K562 (cell line): ENCODE measurements around the gene WNK2. TPM values are rescaled to one million over a fixed set of nuclear protein-coding genes. Genes with fewer than 3 reads are reported as not detected.

Experiments used
- ATAC-seq: fragments of 200-7000 bp; cut with Tn5 transposase; 3 replicates; pipeline ENCODE4 v1.9.1; 2020; ENCODE audit warnings: moderate library complexity
- BruUV-seq: library from RNA; stranded (reverse); fragments of 400-500 nt; replicated peaks from 2 replicates; lab custom pipeline; 2021; lab: Mats Ljungman, UMichigan
- CTCF ChIA-PET: fragments of 300-600 bp; formaldehyde crosslinking; extraction: SDS; loops from one replicate; lab custom pipeline; 2021; ENCODE audit warnings: low intra/inter-chr PET ratio; lab: Yijun Ruan, JAX
- POLR2A ChIA-PET: fragments of 300-600, 350-650 bp; sonication (Branson Sonifier 250); formaldehyde crosslinking; extraction: SDS; loops from one replicate; lab custom pipeline; 2021; ENCODE audit warnings: antibody characterized with exemption, inconsistent platforms; lab: Yijun Ruan, JAX
- DNase-seq, 4 experiments: peaks; one replicate each; pipeline versions ENCODE4 v3.0.0 to v3.0.0-alpha.2; 2011 to 2018; ENCODE audit warnings: low spot score in 3 of 4, mixed read lengths in 3 of 4; ENCODE audit errors: extremely low read depth in 1 of 4
- FAIRE-seq: peaks from 2 replicates; lab custom pipeline; 2011; peaks lifted over from hg19 to GRCh38; lab: Jason Lieb, UNC
- H2AFZ ChIP-seq: 2 replicates; pipeline ENCODE4 v1.6.0; 2011; ENCODE audit warnings: low read depth, low read length, control low read depth, inconsistent platforms
- H3K27ac ChIP-seq: fragments of 200-600 bp; 3 replicates; pipeline ENCODE4 v1.8.0; 2011; ENCODE audit warnings: low read depth, mild to moderate bottlenecking, control low read depth, inconsistent platforms, low read length, moderate library complexity, mixed read lengths; ENCODE audit errors: extremely low read depth
- H3K27me3 ChIP-seq, 2 experiments: fragments of 300-600 bp in 1 of 2; 2 replicates in 1 of 2; 3 replicates in 1 of 2; pipeline versions ENCODE4 v1.6.0 to v1.8.0; 2011; ENCODE audit warnings: inconsistent platforms in 2 of 2, low read length in 2 of 2, mild to moderate bottlenecking in 1 of 2, mixed read lengths in 1 of 2, moderate library complexity in 1 of 2; ENCODE audit not compliant: control insufficient read depth in 2 of 2, insufficient read depth in 2 of 2
- H3K36me3 ChIP-seq: fragments of 300-600 bp; 3 replicates; pipeline ENCODE4 v1.8.0; 2011; ENCODE audit warnings: mild to moderate bottlenecking, low read length, inconsistent platforms; ENCODE audit not compliant: control insufficient read depth, insufficient read depth
- H3K4me1 ChIP-seq, 2 experiments: fragments of 200-600 bp in 1 of 2; replicated peaks in 1 of 2; 2 replicates in 1 of 2; 3 replicates in 1 of 2; pipeline versions ENCODE4 v1.5.1 to v1.8.0; 2011; ENCODE audit warnings: inconsistent platforms in 2 of 2, low read length in 2 of 2, mild to moderate bottlenecking in 1 of 2, mixed read lengths in 1 of 2, moderate library complexity in 1 of 2; ENCODE audit not compliant: control insufficient read depth in 2 of 2, insufficient read depth in 2 of 2
- H3K4me2 ChIP-seq: 2 replicates; pipeline ENCODE4 v1.6.1; 2011; ENCODE audit warnings: low read length, control low read depth, inconsistent platforms, mixed read lengths; ENCODE audit not compliant: insufficient read depth
- H3K4me3 ChIP-seq: fragments of 200-600 bp; sonication (generic), shearing (Covaris generic); 2 replicates; pipeline ENCODE4 v1.5.1; 2016; ENCODE audit warnings: control low read depth, inconsistent platforms
- H3K79me2 ChIP-seq: fragments of 200-600 bp; 3 replicates; pipeline ENCODE4 v1.8.0; 2011; ENCODE audit warnings: low read length, inconsistent platforms; ENCODE audit not compliant: control insufficient read depth, insufficient read depth
- H3K9ac ChIP-seq, 2 experiments: 2 replicates each; pipeline versions ENCODE4 v1.6.0 to v1.6.1; 2011; ENCODE audit warnings: low read depth in 2 of 2, low read length in 2 of 2, control low read depth in 1 of 2, inconsistent platforms in 1 of 2, mild to moderate bottlenecking in 1 of 2, mixed read lengths in 1 of 2; ENCODE audit not compliant: insufficient read depth in 1 of 2
- H3K9me1 ChIP-seq: one replicate; pipeline ENCODE4 v1.6.0; 2011; ENCODE audit warnings: inconsistent platforms, mild to moderate bottlenecking, low read length, moderate library complexity; ENCODE audit not compliant: control insufficient read depth, insufficient read depth
- H3K9me3 ChIP-seq: replicated peaks from 2 replicates; pipeline ENCODE4 v1.5.1; 2011; ENCODE audit warnings: low read depth, low read length, inconsistent platforms; ENCODE audit not compliant: control insufficient read depth, insufficient read depth
- H4K20me1 ChIP-seq: replicated peaks from 2 replicates; pipeline ENCODE4 v1.6.1; 2011; ENCODE audit warnings: low read length, inconsistent platforms, mixed read lengths; ENCODE audit not compliant: control insufficient read depth, insufficient read depth
- BRD4 ChIP-seq: fragments of 200-600 bp; sonication (generic); IDR thresholded peaks from 2 replicates; pipeline ENCODE4 v1.6.1; 2017; ENCODE audit warnings: inconsistent platforms
- CHD4 ChIP-seq: fragments of 200-600 bp; sonication (generic); IDR thresholded peaks from 3 replicates; pipeline ENCODE4 v1.6.1; 2012; ENCODE audit warnings: low read depth, mild to moderate bottlenecking, mixed read lengths, low read length, inconsistent platforms; ENCODE audit not compliant: insufficient read depth, insufficient replicate concordance, poor library complexity, severe bottlenecking
- SMAD2 ChIP-seq: fragments of 150-350 bp; IDR thresholded peaks from 2 replicates; pipeline ENCODE4 v1.6.1; 2014; ENCODE audit warnings: low read depth, mild to moderate bottlenecking, low read length
- TEAD4 ChIP-seq, 2 experiments: sonication (generic) in 1 of 2; formaldehyde crosslinking in 1 of 2; IDR thresholded peaks; 2 replicates each; pipeline versions ENCODE4 v1.6.1 to v1.8.0; 2012 to 2022; ENCODE audit warnings: borderline replicate concordance in 1 of 2, inconsistent platforms in 1 of 2, low read length in 1 of 2, mild to moderate bottlenecking in 1 of 2, missing genetic modification reagents in 1 of 2
- TOE1 ChIP-seq, 2 experiments: fragments of 450-650 bp in 1 of 2; sonication (generic) in 1 of 2; formaldehyde crosslinking in 1 of 2; IDR thresholded peaks; 2 replicates each; pipeline versions ENCODE4 v1.7.1 to v1.8.0; 2016 to 2022; ENCODE audit warnings: borderline replicate concordance in 2 of 2, mild to moderate bottlenecking in 2 of 2, antibody characterized with exemption in 1 of 2, inconsistent platforms in 1 of 2, low read depth in 1 of 2, missing genetic modification reagents in 1 of 2, moderate library complexity in 1 of 2
- WHSC1 ChIP-seq: IDR thresholded peaks from one replicate; pipeline ENCODE4 v1.6.1; 2012; ENCODE audit warnings: low read length, control low read depth, inconsistent platforms
- ZFP1 ChIP-seq: fragments of 450-650 bp; formaldehyde crosslinking; IDR thresholded peaks from 2 replicates; pipeline ENCODE4 v1.4.0; 2020; ENCODE audit warnings: mild to moderate bottlenecking, mixed read lengths
- ZNF77 ChIP-seq: fragments of 250-450 bp; sonication (Bioruptor Pico); IDR thresholded peaks from 2 replicates; pipeline ENCODE4 v1.5.0; 2020
- WGBS: fragments of 100-300 bp; shearing (Covaris generic); methylation state at CpG from one replicate; pipeline ENCODE4 v1.1.6; 2016; ENCODE audit warnings: low coverage, mixed read lengths; ENCODE audit not compliant: insufficient coverage; ENCODE audit errors: missing lambda C conversion rate; 5-methylcytosine and 5-hydroxymethylcytosine counted together
- in situ Hi-C: fragments of 300-500 bp; cut with MboI; formaldehyde crosslinking; loops from 4 replicates; pipeline ENCODE4 v1.15.0; 2018; ENCODE audit warnings: inconsistent platforms, mixed read lengths
- intact Hi-C: fragments of 100-400 bp; cut with micrococcal nuclease; formaldehyde crosslinking; loops from 2 replicates; pipeline ENCODE4 v1.14.2; 2022
- polyA plus RNA-seq, 8 experiments: library from polyadenylated mRNA; depleted of rRNA in 4 of 8; stranded (reverse) in 5 of 8; unstranded in 3 of 8; fragments of >200 nt; fragmentation: Nextera tagmentation in 2 of 8; fragmentation: Illumina TruSeq in 1 of 8; extraction: Ambion mirVana in 2 of 8; extraction: Trizol in 1 of 8; gene quantifications; 2 replicates each; pipeline versions ENCODE4 v1.2.1 to v1.2.3, GENCODE V29; 2011 to 2014; ENCODE audit warnings: inconsistent platforms in 1 of 8, missing spikeins in 1 of 8
- total RNA-seq, 7 experiments: library from RNA; depleted of rRNA in 6 of 7; stranded (reverse); fragments of >200 nt in 6 of 7; fragmentation: Illumina TruSeq in 2 of 7; extraction: Trizol in 2 of 7; gene quantifications; 2 replicates each; pipeline versions ENCODE4 v1.2.1 to v1.2.3, GENCODE V29; 2011 to 2021; ENCODE audit warnings: low replicate concordance in 1 of 7
- TF ChIP-seq, protein P1 (sequence below): fragments of 450-650 bp; formaldehyde crosslinking; IDR thresholded peaks from 2 replicates; pipeline ENCODE4 v1.4.0; 2020; ENCODE audit warnings: mild to moderate bottlenecking, moderate library complexity
- TF ChIP-seq, protein P2 (sequence below): fragments of 450-650 bp; formaldehyde crosslinking; IDR thresholded peaks from 2 replicates; pipeline ENCODE4 v1.4.0; 2020; ENCODE audit warnings: mild to moderate bottlenecking
- TF ChIP-seq, protein P3 (sequence below): fragments of 450-650 bp; formaldehyde crosslinking; IDR thresholded peaks from 2 replicates; pipeline ENCODE4 v1.4.0; 2020; ENCODE audit warnings: mild to moderate bottlenecking, moderate library complexity
- TF ChIP-seq, protein P4 (sequence below): fragments of 200-800 bp; sonication (Bioruptor generic); IDR thresholded peaks from 2 replicates; pipeline ENCODE4 v1.6.1; 2017; ENCODE audit warnings: missing genetic modification characterization, missing compliant biosample characterization

WNK2 gene
- total and polyA plus RNA-seq, 9 of the 15 experiments (the other 6 are each of a cell fraction or from before 2014, with no cell fraction given) = 0.36 to 3.3 (median 0.64) TPM; not detected in 2

DNA sequence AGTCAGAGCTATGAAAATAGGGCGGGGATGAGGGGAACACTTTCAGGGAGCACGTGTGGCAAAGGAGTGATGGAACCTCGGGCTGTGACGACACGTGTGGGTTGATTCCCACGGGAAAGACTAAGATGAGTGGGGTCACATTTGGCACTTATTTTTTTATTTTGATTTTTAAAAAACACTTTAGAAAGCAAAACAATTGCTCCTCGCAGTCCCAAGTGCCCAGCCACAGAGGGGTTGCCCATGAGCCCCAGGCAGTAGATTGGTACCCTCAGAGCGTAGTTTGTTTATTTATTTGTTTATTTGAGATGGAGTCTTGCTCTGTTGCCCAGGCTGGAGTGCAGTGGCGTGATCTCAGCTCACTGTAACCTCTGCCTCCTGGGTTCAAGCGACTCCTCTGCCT is 69.7 kb downstream of the WNK2 start:
- no peak for DNase-seq
- peaks cover 6% of the 10 kb centered on the region for H4K20me1 ChIP-seq
- no peaks in the 10 kb centered on the region for H3K79me2 ChIP-seq
- peaks cover 0 to 3% of the 10 kb centered on the region in 2 experiments; a peak in 2 of 5 replicates for H3K4me1 ChIP-seq
- FAIRE-seq = no peak
- H3K36me3 ChIP-seq = no peaks in the 10 kb centered on the region
- no peak overlapping the region for H2AFZ ChIP-seq
- no peak for ATAC-seq
- no TSS peak for BruUV-seq
- WGBS = 9% methylated on average over 9 of the region's 10 CpGs
- in situ Hi-C loops = no loop called here
- intact Hi-C loops = no loop called here
- peaks cover 11 to 60% of the 10 kb centered on the region in 2 experiments; a peak in 4 of 5 replicates for H3K27me3 ChIP-seq
- ChIA-PET POLR2A (interaction anchor here (0.6 kb wide), 1 partner anchor 14 kb away, joined by 3 read pairs; no protein-coding TSS in a partner anchor), CTCF (no interaction called here)
- H3K4me2 ChIP-seq = no peak overlapping the region
- H3K27ac ChIP-seq = no peak overlapping the region
- H3K4me3 ChIP-seq = no peak overlapping the region
- no peak overlapping the region for H3K9ac ChIP-seq
- H3K9me1 ChIP-seq = no peaks in the 10 kb centered on the region
- H3K9me3 ChIP-seq = no peaks in the 10 kb centered on the region
- TF ChIP-seq SMAD2 = no peak
- TF ChIP-seq, protein P1, sequence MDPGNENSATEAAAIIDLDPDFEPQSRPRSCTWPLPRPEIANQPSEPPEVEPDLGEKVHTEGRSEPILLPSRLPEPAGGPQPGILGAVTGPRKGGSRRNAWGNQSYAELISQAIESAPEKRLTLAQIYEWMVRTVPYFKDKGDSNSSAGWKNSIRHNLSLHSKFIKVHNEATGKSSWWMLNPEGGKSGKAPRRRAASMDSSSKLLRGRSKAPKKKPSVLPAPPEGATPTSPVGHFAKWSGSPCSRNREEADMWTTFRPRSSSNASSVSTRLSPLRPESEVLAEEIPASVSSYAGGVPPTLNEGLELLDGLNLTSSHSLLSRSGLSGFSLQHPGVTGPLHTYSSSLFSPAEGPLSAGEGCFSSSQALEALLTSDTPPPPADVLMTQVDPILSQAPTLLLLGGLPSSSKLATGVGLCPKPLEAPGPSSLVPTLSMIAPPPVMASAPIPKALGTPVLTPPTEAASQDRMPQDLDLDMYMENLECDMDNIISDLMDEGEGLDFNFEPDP (CRISPR knock-in tag) = no peak
- TF ChIP-seq TOE1 (IDR thresholded peaks at IDR 0.05; ENCODE audit: borderline replicate concordance) = no peak
- TF ChIP-seq TOE1 (CRISPR knock-in tag; IDR thresholded peaks at IDR 0.05; ENCODE audit: borderline replicate concordance, low read depth) = no peak
- no peak for TF ChIP-seq CHD4
- TF ChIP-seq, protein P2, sequence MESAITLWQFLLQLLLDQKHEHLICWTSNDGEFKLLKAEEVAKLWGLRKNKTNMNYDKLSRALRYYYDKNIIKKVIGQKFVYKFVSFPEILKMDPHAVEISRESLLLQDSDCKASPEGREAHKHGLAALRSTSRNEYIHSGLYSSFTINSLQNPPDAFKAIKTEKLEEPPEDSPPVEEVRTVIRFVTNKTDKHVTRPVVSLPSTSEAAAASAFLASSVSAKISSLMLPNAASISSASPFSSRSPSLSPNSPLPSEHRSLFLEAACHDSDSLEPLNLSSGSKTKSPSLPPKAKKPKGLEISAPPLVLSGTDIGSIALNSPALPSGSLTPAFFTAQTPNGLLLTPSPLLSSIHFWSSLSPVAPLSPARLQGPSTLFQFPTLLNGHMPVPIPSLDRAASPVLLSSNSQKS (CRISPR knock-in tag) = no peak
- TF ChIP-seq, protein P3, sequence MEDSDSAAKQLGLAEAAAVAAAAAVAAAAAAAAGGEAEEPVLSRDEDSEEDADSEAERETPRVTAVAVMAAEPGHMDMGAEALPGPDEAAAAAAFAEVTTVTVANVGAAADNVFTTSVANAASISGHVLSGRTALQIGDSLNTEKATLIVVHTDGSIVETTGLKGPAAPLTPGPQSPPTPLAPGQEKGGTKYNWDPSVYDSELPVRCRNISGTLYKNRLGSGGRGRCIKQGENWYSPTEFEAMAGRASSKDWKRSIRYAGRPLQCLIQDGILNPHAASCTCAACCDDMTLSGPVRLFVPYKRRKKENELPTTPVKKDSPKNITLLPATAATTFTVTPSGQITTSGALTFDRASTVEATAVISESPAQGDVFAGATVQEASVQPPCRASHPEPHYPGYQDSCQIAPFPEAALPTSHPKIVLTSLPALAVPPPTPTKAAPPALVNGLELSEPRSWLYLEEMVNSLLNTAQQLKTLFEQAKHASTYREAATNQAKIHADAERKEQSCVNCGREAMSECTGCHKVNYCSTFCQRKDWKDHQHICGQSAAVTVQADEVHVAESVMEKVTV = no peak
- TF ChIP-seq ZFP1 = no peak
- TF ChIP-seq WHSC1 = no peak
- TF ChIP-seq TEAD4 (IDR thresholded peaks at IDR 0.05; ENCODE audit: low read length) = no peak
- no peak for TF ChIP-seq TEAD4 (CRISPR knock-in tag; IDR thresholded peaks at IDR 0.05; ENCODE audit: borderline replicate concordance)
- TF ChIP-seq ZNF77 (CRISPR knock-in tag) = no peak
- TF ChIP-seq, protein P4, sequence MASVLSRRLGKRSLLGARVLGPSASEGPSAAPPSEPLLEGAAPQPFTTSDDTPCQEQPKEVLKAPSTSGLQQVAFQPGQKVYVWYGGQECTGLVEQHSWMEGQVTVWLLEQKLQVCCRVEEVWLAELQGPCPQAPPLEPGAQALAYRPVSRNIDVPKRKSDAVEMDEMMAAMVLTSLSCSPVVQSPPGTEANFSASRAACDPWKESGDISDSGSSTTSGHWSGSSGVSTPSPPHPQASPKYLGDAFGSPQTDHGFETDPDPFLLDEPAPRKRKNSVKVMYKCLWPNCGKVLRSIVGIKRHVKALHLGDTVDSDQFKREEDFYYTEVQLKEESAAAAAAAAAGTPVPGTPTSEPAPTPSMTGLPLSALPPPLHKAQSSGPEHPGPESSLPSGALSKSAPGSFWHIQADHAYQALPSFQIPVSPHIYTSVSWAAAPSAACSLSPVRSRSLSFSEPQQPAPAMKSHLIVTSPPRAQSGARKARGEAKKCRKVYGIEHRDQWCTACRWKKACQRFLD (CRISPR knock-in tag) = no peak
- TF ChIP-seq BRD4 = no peak
